Panc1 (cell line): ENCODE data around the gene EIF5A.

ENCODE experiments used
- CTCF ChIP-seq: fragments of 450-650 bp; IDR thresholded peaks from 2 replicates; pipeline ENCODE4 v1.5.1; 2017; ENCODE audit warnings: mild to moderate bottlenecking
- POLR2AphosphoS5 ChIP-seq: IDR thresholded peaks from 2 replicates; pipeline ENCODE4 v1.6.1; 2012; ENCODE audit warnings: mild to moderate bottlenecking, low read depth, low read length, moderate library complexity
- SIN3A ChIP-seq: IDR thresholded peaks from 2 replicates; pipeline ENCODE4 v1.6.1; 2012; ENCODE audit warnings: low read depth, mild to moderate bottlenecking, low read length, moderate library complexity, borderline replicate concordance; ENCODE audit not compliant: insufficient read depth
- TCF7L2 ChIP-seq: IDR thresholded peaks from 2 replicates; pipeline ENCODE4 v1.6.1; 2011; ENCODE audit warnings: mild to moderate bottlenecking, low read depth, low read length, inconsistent platforms
- TF ChIP-seq, protein P1 (sequence below), 2 experiments: IDR thresholded peaks; 2 replicates each; pipeline ENCODE4 v1.6.1; 2011 to 2012; ENCODE audit warnings: low read depth in 2 of 2, control low read depth in 1 of 2, low read length in 1 of 2, mild to moderate bottlenecking in 1 of 2, moderate library complexity in 1 of 2; ENCODE audit not compliant: insufficient read depth in 1 of 2

GRCh38 chr17:7332111-7332510 lies 24.7 kb downstream of the EIF5A start:
- TF ChIP-seq, protein P1, sequence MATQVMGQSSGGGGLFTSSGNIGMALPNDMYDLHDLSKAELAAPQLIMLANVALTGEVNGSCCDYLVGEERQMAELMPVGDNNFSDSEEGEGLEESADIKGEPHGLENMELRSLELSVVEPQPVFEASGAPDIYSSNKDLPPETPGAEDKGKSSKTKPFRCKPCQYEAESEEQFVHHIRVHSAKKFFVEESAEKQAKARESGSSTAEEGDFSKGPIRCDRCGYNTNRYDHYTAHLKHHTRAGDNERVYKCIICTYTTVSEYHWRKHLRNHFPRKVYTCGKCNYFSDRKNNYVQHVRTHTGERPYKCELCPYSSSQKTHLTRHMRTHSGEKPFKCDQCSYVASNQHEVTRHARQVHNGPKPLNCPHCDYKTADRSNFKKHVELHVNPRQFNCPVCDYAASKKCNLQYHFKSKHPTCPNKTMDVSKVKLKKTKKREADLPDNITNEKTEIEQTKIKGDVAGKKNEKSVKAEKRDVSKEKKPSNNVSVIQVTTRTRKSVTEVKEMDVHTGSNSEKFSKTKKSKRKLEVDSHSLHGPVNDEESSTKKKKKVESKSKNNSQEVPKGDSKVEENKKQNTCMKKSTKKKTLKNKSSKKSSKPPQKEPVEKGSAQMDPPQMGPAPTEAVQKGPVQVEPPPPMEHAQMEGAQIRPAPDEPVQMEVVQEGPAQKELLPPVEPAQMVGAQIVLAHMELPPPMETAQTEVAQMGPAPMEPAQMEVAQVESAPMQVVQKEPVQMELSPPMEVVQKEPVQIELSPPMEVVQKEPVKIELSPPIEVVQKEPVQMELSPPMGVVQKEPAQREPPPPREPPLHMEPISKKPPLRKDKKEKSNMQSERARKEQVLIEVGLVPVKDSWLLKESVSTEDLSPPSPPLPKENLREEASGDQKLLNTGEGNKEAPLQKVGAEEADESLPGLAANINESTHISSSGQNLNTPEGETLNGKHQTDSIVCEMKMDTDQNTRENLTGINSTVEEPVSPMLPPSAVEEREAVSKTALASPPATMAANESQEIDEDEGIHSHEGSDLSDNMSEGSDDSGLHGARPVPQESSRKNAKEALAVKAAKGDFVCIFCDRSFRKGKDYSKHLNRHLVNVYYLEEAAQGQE (IDR thresholded peaks at IDR 0.05; ENCODE audit: insufficient read depth in 1 of 2, low read depth in 2 of 2, low read length in 1 of 2): no peak
- no peak for TF ChIP-seq CTCF
- TF ChIP-seq SIN3A: no peak
- no peak for TF ChIP-seq POLR2AphosphoS5
- no peak for TF ChIP-seq TCF7L2
